Duodenal mucosa (tissue), 2 donors: ENCODE measurements around the gene ADAR.

Experiments
- H3K27ac ChIP-seq: one replicate; pipeline ENCODE4 v1.7.0; 2013; ENCODE audit warnings: low read depth, low read length
- H3K27me3 ChIP-seq, 2 donors: one replicate each; pipeline ENCODE4 v1.7.0; 2013; ENCODE audit warnings: low read length in 2 of 2, control low read depth in 1 of 2; ENCODE audit not compliant: insufficient read depth in 2 of 2, control insufficient read depth in 1 of 2
- H3K36me3 ChIP-seq, 2 donors: one replicate each; pipeline ENCODE4 v1.7.0; 2013; ENCODE audit warnings: low read length in 2 of 2, control low read depth in 1 of 2; ENCODE audit not compliant: insufficient read depth in 2 of 2, control insufficient read depth in 1 of 2
- H3K4me1 ChIP-seq, 2 donors: one replicate each; pipeline ENCODE4 v1.7.0; 2013; ENCODE audit warnings: low read length in 2 of 2, control low read depth in 1 of 2; ENCODE audit not compliant: insufficient read depth in 2 of 2, control insufficient read depth in 1 of 2
- H3K4me3 ChIP-seq, 2 donors: one replicate each; pipeline ENCODE4 v1.7.0; 2013; ENCODE audit warnings: low read length in 2 of 2, low read depth in 1 of 2
- H3K9ac ChIP-seq, 2 donors: one replicate each; pipeline ENCODE4 v1.7.0; 2013; ENCODE audit warnings: low read length in 2 of 2, low read depth in 1 of 2
- H3K9me3 ChIP-seq, 2 donors: one replicate each; pipeline ENCODE4 v1.7.0; 2013; ENCODE audit warnings: low read length in 2 of 2, control low read depth in 1 of 2; ENCODE audit not compliant: control insufficient read depth in 1 of 2

The ADAR gene

DNA sequence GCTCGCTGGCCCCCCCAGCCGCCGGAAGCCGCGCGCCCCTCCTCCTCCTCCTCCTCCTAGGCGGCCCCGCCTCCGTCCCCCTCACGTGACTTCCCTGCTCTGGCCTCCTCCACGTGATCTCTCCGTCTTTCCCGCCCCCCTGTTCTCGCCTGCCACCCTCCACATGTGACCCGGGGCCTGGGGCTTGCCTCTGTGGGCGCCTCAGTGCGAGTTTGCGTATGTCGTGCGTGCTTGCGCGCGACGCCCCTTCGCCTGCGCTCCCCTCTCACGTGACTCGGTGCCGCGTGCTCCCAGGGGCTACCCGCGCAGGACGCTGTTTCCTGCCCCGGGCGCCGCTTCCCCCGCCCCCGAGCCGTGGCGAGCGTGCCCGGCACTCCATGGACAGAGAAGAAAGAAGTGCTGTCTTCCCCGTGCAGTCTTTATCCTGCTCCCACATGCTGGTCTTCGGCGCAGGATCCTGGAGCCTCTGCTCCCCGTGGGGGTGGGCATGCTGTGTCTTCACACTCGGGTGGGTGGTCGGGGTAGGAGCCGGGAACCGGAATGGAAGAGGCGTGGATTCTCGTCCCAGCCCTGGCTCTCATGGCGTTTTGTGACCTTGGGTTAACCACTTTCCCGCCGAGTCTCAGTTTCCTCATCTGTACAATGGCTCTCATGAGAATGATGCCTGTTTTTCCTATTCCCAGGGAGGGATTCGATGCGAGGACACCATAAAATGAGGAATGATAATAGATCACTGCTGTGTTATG lies 49.1 kb downstream of the ADAR start:
- Histone ChIP-seq H3K36me3 (peaks cover 17 to 21% of the 10 kb centered on the region in 2 donors), H3K27me3 (no peaks in the 10 kb centered on the region), H3K4me1 (peaks cover 20 to 28% of the 10 kb centered on the region in 2 donors), H3K27ac (peak overlapping the region; percentile 78), H3K4me3 (peak overlapping the region; percentile 91), H3K9me3 (no peaks in the 10 kb centered on the region), H3K9ac (peak overlapping the region; percentile 81 to 84)

- H3K4me3 ChIP-seq = peak within 1 kb of the TSS; percentile 91
- no peaks in the 10 kb centered on the region for H3K27me3 ChIP-seq
- peaks cover 20 to 28% of the 10 kb centered on the region in 2 donors for H3K4me1 ChIP-seq
- H3K9ac ChIP-seq = peak within 1 kb of the TSS; percentile 81 to 84
- peak within 1 kb of the TSS; percentile 78 for H3K27ac ChIP-seq
- H3K36me3 ChIP-seq = peaks cover 22 to 28% of the 10 kb centered on the region in 2 donors
- no peaks in the 10 kb centered on the region for H3K9me3 ChIP-seq
These were observed 49.9 kb downstream of the ADAR start, which contains the start of gene UBE2Q1 for GRCh38 chr1:154557939-154558719. UBE2Q1 (minus strand) TSS chr1:154558662; CDS start chr1:154558553, 109 bp downstream.

- Histone ChIP-seq H3K4me1 (peaks cover 20 to 28% of the 10 kb centered on the region in 2 donors), H3K9me3 (no peaks in the 10 kb centered on the region), H3K4me3 (peak overlapping the region; percentile 85 to 89), H3K27ac (no peak overlapping the region), H3K27me3 (no peaks in the 10 kb centered on the region), H3K36me3 (peaks cover 29 to 36% of the 10 kb centered on the region in 2 donors), H3K9ac (peak overlapping the region; percentile 68 to 69)
These were observed 50.6 kb downstream of the ADAR start for GRCh38 chr1:154557248-154557938.

DNA sequence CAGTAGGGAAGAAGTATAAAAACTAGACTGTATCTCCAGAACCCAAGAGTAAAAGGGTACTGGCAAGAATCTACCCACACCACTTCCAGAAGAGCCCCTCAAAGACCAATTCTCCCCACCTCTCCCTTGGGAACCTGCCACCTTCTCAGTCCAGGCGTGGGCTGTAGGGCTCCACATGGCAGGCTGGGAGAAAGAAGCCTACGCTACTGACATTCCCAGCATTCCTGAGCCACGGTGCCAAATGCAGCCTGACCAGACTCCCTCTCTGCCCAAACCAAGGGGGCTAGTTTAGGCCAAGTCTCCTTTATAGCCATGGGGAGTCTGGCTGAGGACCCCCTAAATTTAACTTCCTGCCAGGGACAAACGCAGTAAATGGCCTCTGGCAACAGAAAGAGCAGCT lies 51.6 kb downstream of the ADAR start:
- Histone ChIP-seq H3K4me1 (peaks cover 21 to 34% of the 10 kb centered on the region in 2 donors), H3K9ac (peak overlapping the region; percentile 68 to 69), H3K27ac (no peak overlapping the region), H3K9me3 (no peaks in the 10 kb centered on the region), H3K4me3 (peak overlapping the region; percentile 85 to 89), H3K36me3 (peaks cover 39 to 46% of the 10 kb centered on the region in 2 donors), H3K27me3 (no peaks in the 10 kb centered on the region)

- Histone ChIP-seq H3K9me3 (no peaks in the 10 kb centered on the region), H3K27me3 (no peaks in the 10 kb centered on the region), H3K4me3 (no peak overlapping the region), H3K27ac (no peak overlapping the region), H3K36me3 (peaks cover 62 to 72% of the 10 kb centered on the region in 2 donors), H3K4me1 (peaks cover 35 to 36% of the 10 kb centered on the region in 2 donors), H3K9ac (no peak overlapping the region)
These were observed 54.6 kb downstream of the ADAR start for GRCh38 chr1:154553056-154554030.

GRCh38 chr1:154552036-154552435 lies 56.0 kb downstream of the ADAR start:
- Histone ChIP-seq H3K4me1 (peaks cover 39 to 41% of the 10 kb centered on the region in 2 donors), H3K4me3 (no peak overlapping the region), H3K36me3 (peaks cover 62 to 72% of the 10 kb centered on the region in 2 donors), H3K27me3 (no peaks in the 10 kb centered on the region), H3K9ac (no peak overlapping the region), H3K9me3 (no peaks in the 10 kb centered on the region), H3K27ac (no peak overlapping the region)

GRCh38 chr1:154551474-154551873 lies 56.5 kb downstream of the ADAR start:
- Histone ChIP-seq H3K4me3 (no peak overlapping the region), H3K27ac (no peak overlapping the region), H3K4me1 (peaks cover 34 to 41% of the 10 kb centered on the region in 2 donors), H3K9me3 (no peaks in the 10 kb centered on the region), H3K27me3 (no peaks in the 10 kb centered on the region), H3K36me3 (peaks cover 62 to 72% of the 10 kb centered on the region in 2 donors), H3K9ac (no peak overlapping the region)

DNA sequence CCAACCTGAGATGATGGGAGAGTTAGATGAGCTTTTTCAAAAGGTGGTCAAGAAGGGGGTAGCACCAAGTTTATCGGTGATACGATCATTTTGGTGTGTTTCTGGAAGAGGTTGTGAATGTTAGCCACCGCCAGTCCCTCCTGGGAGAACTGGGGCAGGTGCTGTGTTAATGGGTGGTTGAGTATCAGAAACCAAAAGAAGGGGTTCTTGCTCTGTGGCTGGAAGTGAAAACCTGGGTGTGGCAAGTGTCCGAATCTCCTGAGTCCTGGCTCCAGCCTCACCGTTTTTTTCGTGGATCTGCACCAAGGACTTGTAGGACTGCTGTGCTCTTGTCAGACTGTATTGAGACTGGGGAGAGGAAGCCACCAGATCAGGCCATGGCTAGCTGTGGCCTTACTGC lies 57.3 kb downstream of the ADAR start:
- Histone ChIP-seq H3K4me1 (peaks cover 28 to 37% of the 10 kb centered on the region in 2 donors), H3K4me3 (no peak overlapping the region), H3K27me3 (no peaks in the 10 kb centered on the region), H3K27ac (no peak overlapping the region), H3K36me3 (peaks cover 60 to 68% of the 10 kb centered on the region in 2 donors), H3K9ac (no peak overlapping the region), H3K9me3 (no peaks in the 10 kb centered on the region)

GRCh38 chr1:154550070-154550469 lies 57.9 kb downstream of the ADAR start:
- Histone ChIP-seq H3K4me1 (peaks cover 28 to 37% of the 10 kb centered on the region in 2 donors), H3K9me3 (no peaks in the 10 kb centered on the region), H3K4me3 (no peak overlapping the region), H3K27me3 (no peaks in the 10 kb centered on the region), H3K9ac (no peak overlapping the region), H3K27ac (no peak overlapping the region), H3K36me3 (peaks cover 54 to 63% of the 10 kb centered on the region in 2 donors)
